HG02623 (cell line): ENCODE data around the gene HMCN1.
A peak's percentile ranks its signal among the peaks of the same experiment; 100 is the strongest.
"Not testable (repeated sequence)": the region's sequence is repeated elsewhere in the genome, so short reads cannot be mapped to it uniquely, and the experiment has no call there.

Experiments
- ATAC-seq: cut with Tn5 transposase; IDR thresholded peaks from one replicate; pipeline ENCODE4 v1.9.1; 2021; ENCODE audit warnings: moderate library complexity; ENCODE audit not compliant: unreplicated experiment

HMCN1 gene

DNA sequence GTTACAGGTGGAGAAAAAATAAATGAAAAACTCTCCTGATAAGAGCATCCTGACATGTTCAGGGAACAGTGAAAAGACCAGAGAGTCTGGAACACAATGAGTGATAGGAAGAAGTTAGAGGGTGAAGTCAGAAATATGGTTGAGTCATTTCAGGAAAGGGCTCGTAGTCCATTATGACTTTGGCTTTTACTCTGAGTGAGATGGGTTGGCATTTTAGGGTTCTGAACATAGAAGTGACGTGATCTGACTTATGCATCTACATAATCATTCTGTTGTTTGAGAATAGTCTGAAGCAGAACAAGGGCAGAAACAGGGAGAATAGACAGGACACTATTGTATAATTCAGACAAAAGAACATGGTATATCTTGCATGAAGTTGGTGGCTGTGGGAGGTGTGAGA, 5.8 kb downstream of the HMCN1 start:
- ATAC-seq: peak; percentile 65

DNA sequence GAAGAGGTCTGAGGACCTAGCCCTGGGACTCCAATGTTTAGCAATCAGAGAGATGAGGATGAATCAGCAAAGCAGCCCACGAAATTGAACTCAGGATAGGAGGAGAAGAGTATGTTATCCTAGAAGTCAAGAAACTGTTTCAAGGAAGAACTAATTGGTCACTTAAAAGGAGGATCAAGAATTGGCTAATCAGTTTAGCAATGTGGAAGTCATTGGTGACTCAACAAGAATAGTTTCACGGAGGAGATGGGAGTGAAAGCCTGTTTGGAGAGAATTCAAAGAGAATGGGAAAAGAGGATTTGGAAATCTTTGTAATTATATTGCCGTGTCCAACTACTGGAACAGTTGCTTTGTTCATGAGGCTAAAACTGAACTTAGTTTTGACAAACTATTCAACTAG, 7.4 kb downstream of the HMCN1 start:
- ATAC-seq: no peak

DNA sequence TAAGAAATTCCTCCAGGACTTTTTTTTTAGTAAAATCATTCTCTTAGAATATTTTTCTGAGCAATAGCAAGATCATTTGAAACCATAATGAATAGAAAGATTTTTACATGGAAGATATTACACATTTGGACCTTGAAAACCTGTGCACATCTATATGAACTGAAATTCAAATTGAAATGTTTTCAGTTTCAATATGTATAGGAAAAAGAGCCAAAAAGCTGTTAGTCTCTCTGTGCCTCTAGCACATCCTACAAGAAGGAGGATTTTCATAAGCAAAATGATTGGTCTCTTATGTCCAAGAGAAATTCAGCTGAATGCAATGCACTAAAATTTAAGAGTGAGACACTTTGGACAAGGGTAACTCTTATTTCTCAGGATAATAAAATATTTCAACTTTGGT, 8.2 kb downstream of the HMCN1 start:
- no peak for ATAC-seq

DNA sequence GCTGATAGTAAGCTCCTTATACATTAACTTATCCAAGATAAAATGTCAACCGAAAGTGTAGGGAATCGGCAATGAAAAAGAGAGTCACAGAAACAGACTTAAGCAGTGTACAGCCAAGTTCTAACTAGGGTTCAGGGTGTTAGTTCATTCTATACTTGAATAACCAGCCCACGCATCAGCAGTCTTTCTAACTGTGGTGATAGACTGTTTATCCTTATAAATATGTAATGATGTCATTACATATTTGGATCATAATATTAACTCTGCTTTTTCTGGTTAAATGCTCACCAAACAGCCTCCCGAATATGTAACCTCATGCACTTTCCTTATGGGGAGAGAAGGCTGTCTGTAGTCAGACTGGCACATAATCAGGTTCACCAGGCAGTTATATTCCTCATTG, 11.0 kb downstream of the HMCN1 start:
- ATAC-seq: no peak

DNA sequence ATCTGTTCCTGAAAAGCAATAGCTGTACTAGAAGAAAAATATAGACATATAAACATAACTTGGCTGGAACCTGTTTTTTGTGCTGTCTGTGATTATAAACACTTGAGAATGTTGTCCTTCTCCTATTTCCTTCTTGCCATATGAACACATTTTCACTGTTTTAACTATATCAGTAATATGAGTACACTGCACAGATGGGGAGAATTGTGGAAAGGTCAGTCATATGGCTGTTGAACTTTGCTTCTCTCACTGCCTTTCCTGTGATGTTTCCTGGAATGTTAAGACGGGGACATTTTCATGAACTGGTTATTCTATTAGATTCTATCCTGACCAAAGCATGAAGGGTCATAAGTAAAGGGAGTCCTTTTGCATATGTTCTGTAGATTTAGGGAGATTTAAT, 24.9 kb downstream of the HMCN1 start:
- no peak for ATAC-seq

DNA sequence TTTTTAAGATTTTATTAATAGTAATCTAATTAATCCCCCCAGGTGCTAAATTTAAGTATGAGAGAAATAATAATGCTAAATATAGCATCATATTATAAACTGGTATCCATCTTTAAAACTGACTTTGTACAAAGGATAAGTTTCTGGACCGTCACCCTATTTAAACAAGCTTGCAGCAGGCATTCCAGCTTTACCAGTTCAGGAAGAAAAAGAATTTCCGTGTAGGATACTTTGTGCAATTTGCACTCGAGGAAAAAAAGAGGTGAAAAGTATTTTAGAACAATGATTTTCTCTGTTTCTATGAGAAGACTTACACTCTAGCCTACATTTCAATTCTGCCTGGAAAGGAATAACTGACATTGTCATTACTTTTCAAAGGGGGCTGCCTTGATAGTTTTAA, 27.6 kb downstream of the HMCN1 start:
- ATAC-seq: no peak

DNA sequence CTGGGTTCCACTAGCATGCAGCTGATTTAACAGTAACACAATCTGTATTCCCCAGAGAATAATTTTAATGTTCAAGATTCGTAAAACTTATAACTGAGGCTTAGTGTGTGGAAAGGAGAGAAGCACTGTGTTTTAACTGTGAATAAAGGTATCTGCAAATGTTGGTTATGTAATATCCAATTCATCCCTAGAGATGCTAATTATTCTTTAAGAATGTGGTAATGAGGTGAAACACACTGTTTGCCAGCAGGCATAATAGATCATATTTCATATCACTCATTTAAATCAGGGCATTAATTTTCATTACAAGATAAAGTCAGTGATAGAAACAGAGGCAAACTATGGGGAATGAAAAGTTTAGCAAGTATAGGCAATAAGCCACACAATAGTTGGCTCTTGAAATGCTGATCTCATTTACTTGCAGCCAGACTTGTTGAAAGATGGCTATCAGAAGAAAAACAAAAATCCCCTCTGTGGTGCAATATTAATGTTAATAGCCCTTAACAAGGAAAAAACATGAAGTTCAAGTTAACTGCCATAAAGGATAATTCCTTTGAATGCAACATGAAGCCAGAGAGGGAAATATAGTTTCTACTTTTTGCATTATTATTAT, 33.4 kb downstream of the HMCN1 start:
- no peak for ATAC-seq

DNA sequence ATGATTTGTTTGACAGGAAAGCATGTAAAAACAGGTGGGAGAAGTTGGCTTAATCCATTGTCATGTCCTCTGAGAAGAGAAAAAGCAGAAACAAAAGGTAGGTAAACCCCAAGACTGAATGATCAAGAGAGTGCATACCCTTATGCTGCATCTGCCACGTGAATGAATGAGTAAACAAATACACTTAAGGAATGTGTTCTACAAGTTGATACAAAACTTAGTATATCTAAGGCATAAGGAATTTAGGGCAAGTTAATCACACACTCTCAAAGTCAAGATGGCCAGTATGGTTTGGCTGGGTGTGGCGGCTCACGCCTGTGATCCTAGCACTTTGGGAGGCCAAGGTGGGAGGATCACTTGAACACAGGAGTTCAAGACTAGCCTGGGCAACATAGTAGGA, 34.2 kb downstream of the HMCN1 start:
- ATAC-seq: no peak

DNA sequence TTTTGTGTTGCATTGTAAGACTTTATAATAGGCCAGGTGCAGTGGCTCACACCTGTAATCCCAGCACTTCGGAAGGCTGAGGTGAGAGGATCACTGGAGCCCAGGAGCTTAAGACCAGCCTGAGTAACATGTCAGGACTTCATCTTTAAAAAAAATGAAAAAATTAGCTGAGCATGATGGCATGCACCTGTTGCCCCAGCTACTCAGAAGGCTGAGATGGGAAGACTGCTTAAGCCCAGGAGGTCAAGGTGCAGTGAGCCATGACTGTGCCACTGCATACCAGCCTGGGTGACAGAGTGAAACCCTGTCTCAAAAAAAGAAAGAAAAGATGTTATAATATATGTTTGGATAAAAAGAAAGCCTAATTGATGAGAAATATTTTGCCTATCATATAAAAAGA, 34.9 kb downstream of the HMCN1 start:
- no peak for ATAC-seq

DNA sequence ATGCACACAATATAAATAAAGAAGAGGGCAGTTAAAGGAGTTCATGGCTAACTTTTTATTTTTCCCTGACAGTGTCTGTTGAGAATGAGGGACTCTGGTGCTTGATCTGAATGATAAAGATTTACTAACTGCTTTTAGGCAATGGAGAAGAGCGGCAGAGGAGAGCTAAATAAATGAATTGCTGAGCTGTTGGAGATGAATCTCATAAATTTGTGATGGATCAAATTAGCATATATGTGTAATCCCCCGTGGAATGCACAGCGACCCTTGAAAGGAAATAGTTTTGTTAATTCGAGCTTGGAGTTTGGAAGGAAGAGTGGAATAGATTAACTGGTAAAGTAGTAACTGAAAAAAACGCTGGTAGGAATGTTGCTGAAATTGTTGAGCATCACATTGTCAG, 40.2 kb downstream of the HMCN1 start:
- no peak for ATAC-seq

DNA sequence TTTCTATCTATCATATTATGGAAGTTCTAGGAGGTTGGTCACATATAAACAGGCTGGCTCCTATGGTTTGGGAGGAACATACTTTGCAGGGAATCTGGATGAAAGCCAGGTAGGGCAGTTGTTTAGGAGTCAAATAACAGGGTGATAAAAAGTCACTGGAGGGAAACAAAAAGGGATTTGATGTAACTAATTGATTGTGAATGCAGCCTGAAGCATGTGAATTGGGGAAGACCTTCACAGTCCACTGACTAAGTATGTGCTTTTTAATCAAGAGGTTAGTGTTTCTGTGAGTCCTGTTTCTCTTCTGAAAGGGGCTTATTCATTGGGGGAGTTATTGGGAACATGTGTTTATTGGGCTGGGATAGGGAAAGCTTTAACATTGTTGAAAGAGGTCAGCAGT, 41.3 kb downstream of the HMCN1 start:
- ATAC-seq: no peak

DNA sequence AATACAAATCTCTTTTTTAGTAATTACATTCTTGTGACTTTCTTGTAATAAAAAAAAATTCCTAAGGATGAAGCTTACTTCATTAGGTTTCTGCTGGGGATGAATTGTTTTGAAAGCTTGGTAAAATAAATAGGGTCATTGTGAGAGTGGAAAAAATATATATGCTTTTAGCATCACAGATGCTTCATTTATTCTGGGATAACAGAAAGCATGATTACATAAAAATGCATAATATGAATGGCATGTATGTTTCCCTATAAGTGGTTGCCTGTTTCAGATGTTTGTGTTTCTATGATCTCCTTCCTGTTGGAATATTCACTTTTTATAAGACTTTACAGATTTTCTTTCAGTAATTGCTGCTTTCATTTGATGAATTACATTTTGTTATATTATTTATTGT, 42.3 kb downstream of the HMCN1 start:
- no peak for ATAC-seq

DNA sequence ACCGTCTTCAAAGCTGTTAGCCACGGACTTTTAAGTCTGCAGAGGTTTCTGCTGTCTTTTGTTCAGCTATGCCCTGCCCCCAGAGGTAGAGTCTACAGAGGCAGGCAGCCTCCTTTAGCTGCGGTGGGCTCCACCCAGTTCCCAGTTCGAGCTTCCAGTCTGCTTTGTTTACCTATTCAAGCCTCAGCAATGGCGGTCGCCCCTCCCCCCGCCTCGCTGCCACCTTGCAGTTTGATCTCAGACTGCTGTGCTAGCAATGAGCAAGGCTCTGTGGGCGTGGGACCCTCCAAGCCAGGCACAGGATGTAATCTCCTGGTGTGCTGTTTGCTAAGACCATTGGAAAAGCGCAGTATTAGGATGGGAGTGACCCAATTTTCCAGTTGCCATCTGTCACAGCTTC, 49.7 kb downstream of the HMCN1 start:
- ATAC-seq: not testable (repeated sequence)

DNA sequence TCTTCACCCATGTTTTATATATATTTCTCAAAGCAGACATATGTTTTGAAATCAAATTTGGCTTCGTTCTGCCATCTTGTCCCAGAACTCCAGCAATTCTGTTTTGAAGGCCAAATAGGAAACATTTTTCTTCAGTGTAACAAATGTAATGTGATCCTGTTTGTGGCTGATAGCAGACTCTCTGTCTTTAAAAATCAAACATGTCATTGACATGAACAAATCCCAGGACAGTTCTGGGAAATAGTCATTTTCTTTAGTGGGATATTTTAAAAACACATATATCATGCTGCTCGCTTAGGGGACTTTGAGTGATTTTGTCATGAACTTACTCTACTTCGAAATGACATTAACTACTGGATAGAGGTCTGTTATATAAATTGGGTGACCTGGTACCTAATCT, 51.4 kb downstream of the HMCN1 start:
- no peak for ATAC-seq

DNA sequence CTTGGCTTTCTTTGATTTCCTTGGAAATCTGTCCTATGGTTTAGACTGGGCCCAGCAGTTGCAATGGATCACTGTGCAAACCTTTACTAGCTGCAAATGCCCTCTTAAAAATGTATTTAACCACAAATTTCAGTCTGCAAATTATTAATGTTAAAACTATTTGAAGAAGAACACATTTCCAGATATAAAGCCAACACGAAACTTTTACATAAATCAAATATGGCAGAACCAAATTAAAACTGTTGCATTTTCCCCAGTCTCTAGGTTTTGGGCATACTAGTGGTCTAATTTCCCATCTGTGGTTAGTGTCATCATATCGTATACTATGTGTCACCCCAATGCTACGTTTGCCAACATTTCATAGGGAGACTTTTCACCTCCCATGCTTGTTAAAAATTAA, 52.3 kb downstream of the HMCN1 start:
- ATAC-seq: no peak

DNA sequence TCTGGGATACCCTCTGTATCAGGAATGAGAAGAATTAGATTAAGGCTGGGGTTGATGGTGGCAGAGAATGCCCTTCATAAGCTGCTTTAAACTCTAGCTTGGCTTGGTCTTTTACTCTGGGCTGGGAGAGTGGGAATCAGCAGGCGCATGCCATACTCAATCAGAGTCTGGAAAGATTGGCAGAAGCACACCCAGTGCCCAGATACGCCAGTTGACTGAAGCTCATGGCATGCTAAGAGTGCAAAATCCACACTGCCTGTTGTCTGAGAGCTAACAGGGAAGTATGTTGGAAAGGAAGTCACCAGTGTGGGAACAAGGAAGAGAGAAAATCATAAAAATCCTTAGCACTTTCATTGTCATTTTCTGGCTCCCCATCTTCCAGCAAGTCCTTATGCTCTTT, 53.0 kb downstream of the HMCN1 start:
- no peak for ATAC-seq

DNA sequence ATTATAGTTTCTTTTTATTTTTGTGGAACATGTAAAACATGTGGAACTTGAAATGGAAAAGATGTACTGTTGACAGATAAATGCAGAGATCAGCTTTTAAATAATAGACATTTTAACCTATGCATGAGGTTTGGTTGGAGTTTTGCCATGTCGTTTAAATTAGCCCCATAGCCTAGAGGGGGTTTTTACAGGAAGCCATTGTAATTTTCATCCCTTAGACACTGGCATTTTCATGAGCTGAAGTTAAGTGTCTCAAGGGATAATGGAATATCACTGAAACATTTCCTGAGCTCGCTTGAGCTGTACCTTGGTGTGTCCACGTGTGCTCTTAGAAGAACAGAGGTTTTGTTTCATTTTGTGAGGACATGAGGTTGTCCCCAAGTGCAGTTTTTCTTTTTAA, 54.2 kb downstream of the HMCN1 start:
- no peak for ATAC-seq

DNA sequence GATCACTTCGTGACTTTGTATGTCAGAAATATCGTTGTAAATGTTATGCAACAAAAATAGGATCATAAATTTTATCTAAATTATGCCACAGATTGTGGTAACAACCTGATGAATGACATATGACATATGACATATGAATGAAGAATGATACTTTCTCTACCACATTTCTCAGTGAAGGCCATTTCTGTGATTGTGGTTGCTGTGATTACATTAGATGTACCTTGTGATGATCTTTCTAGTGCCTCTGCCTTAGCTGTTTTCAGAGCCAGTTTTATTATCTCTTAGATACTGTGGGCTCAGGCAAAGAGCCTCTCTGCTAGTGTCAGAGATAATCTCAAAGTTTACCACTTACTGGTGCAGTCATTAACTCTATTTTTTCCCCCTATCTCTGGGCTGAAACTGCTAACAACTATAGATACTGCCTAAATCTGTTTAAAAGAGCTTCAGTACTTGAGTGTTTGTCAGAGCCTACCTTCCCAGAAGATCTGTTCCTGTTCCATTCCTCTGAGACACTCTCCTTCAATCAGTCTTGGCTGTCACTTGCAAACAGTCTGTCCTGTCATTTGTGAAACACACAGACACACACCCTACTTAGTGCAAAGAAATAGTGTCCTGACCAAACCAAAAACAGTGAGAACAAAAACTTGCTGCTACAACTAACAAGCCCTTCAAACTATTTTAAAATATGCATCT, 55.5 kb downstream of the HMCN1 start:
- ATAC-seq: no peak

DNA sequence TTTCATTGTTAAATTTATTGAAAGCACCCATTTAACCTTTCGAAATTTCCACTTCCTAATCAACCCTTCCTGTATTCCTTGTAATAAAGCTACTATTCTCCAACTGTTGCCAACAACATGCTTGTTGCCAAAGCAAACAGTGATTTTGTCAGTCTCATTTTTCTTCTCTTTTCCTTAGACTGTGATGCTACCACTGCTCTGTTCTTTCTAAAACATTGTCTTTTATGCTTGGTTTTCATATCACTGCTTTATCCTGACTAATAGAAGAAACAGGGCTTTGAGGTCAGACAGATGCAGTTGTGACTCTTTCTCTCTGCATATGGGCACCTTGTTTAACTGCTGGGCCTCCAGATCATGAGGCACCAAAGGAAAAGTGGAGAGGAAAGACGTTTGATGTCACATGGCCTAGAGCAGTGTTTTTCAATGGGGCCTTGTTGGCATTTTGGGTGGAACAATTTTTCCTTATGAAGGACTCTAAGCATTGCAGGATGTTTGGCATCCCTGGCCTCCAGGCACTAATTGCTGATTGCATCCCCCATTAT, 56.1 kb downstream of the HMCN1 start:
- ATAC-seq: no peak

DNA sequence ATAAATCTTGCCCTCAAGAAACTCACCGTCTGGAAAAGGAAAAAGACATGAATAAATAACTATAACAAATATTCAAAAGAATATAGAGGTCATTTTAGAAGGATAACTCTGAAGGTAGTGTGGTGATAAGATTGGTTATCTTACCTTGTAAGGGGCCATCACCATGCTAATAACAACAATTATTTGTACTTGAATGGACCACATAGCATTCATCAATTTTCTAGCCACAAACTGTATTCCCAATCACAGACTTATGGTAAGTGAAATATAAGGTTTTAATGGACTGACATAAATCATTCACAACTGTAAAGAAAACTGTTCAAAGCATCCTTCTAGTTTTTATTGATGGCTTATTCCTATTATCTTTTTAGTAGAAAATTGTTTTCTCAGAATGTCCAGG, 57.8 kb downstream of the HMCN1 start:
- ATAC-seq: no peak

DNA sequence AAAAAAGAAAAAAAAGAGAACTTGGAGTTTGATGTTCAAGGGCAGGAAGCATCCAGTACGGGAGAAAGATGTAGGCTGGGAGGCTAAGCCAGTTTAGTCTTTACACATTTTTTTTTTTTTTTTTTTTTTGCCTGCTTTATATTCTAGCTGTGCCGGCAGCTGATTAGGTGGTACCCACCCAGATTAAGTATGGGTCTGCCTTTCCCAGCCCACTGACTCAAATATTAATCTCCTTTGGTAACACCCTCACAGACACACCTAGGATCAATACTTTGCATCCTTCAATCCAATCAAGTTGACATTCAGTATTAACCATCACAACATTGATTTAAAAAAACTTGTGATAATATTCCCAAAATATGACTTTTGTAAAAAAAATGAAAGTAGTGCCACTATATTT, 60.3 kb downstream of the HMCN1 start:
- not testable (repeated sequence) for ATAC-seq

DNA sequence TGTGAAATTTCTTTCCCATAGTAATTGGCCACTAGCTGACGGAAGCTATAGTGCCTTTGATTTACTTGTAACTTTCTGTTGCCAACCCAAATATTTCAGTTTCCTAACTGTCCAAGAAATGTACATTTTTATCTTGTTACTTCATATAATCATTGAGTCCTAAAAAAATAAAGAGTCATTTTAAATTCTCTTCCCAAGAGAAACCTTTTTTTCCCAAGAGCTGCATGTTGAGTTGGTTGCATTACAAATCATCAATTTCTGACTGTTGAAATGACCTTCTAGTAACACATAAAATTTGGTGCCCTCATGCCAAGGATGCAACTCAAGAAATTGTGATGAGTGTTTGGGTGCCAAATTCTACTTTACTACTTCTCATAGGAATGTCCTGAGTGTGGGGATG, 61.0 kb downstream of the HMCN1 start:
- no peak for ATAC-seq

DNA sequence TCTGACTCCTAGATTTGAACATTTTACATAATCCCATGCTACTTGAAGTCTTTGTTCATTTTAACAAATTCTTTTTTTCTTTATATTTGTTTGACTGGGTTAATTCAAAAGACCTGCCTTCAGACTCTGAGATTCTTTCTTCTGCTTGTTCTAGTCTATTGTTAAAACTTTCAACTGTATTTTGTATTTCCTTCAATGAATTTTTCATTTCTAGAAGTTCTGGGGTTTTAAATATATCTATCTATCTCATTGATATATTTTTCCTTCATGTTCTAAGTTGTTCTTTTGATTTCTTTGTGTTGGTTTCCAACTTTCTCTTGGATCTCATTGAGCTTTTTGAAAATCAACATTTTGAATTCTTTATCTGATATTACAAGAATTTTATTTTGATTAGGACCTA, 64.3 kb downstream of the HMCN1 start:
- ATAC-seq: no peak
